ENCODE results near the gene REC114. TPM values are rescaled to one million over a fixed set of nuclear protein-coding genes. Genes with fewer than 3 reads are reported as not detected.
"Not testable (repeated sequence)": the region's sequence is repeated elsewhere in the genome, so short reads cannot be mapped to it uniquely, and the experiment has no call there.

The REC114 gene
- polyA plus RNA-seq, 1 donor from 2014 or later, result not detected

DNA sequence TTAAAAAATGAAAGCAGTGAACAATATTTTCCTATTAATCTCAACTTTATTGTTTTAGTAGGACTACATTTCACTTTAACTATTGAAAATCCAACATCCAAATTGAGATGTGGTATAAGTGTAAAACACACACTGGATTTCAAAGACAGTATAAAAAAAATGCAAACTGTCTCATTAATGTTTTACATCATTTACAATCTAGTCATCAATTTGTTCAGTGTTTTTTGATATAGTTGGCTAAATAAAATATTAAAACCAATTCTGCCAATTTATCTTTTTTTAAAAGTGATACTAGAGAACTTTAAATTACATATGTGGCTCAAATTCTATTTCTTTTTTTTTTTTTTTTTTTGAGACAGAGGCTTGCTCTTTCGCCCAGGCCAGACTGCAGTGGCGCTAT, 95.2 kb downstream of the REC114 start:
- Mint-ChIP-seq H3K36me3 (no peaks in the 10 kb centered on the region), H3K4me1 (no peaks in the 10 kb centered on the region), H3K27me3 (no peaks in the 10 kb centered on the region), H3K9me3 (no peaks in the 10 kb centered on the region), H3K4me3 (no peak overlapping the region), H3K27ac (no peak overlapping the region)

DNA sequence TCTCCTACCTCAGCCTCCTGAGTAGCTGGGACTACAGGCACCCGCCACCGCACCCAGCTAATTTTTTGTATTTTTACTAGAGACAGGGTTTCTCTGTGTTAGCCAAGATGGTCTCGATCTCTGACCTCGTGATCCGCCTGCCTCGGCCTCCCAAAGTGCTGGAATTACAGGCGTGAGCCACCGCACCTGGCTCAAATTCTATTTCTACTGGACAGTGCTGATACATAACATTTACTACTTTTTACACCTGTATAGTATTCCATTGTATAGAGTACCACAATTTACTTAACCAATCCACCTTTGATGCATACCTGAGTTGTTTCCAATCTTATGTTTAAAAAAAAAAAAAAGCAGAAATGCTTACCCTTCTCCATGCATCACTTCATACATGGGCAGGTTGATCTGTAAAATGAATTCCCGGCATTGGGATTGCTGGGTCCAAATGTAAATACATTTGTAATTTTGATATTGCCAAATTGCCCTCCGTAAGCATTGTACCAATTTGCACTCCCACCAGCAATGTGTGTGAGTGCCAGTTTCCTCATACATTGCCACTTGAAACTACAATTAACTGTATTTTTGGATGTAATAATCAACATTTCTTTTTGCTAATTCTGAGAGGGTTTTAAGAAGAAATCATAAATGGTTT, 95.7 kb downstream of the REC114 start:
- no peak overlapping the region for H3K27ac Mint-ChIP-seq
- no peaks in the 10 kb centered on the region for H3K4me1 Mint-ChIP-seq
- H3K9me3 Mint-ChIP-seq, result no peaks in the 10 kb centered on the region
- H3K36me3 Mint-ChIP-seq, result no peaks in the 10 kb centered on the region
- no peak overlapping the region for H3K4me3 Mint-ChIP-seq
- no peaks in the 10 kb centered on the region for H3K27me3 Mint-ChIP-seq

DNA sequence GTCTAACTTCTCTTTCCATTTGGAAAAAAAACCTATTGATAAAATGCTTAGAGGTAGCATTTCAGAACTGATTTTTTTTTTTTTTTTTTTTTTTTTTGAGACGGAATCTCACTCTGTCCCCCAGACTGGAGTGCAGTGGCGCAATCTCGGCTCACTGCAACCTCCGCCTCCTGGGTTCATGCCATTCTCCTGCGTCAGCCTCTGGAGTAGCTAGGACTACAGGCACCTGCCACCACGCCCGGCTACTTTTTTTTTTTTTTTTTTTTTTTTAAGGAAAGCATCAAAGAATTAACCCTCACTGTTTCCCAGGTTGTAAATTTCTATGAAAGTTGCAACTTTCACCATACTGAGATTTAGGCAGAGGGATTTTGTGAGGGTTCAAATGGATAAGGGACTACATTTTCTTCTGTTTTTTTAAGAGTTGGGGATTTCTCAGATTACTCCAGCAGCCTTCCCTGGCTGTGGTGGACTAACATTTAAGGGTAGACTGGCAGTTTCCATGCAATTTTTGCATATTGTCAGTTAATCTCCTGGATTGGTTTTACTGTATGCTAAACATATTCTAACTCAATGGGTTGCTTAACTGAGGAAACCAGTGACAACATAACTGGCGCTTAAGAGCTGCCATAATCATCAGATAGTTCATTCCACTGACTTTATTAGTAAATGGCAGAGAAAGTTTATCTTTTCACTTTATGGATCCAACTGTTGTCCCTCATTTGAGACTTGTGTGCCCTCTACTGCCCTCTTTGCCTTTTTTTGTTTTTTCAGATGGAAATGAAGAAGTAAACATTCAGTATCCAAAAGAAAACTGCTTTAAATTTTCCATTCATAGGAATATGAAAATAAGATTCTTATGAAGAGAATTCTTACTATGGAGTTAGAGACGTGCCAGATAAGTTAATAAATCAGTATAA, 96.5 kb downstream of the REC114 start:
- Mint-ChIP-seq H3K36me3 (no peaks in the 10 kb centered on the region), H3K27me3 (no peaks in the 10 kb centered on the region), H3K4me3 (no peak overlapping the region), H3K4me1 (no peaks in the 10 kb centered on the region), H3K27ac (no peak overlapping the region), H3K9me3 (no peaks in the 10 kb centered on the region)

DNA sequence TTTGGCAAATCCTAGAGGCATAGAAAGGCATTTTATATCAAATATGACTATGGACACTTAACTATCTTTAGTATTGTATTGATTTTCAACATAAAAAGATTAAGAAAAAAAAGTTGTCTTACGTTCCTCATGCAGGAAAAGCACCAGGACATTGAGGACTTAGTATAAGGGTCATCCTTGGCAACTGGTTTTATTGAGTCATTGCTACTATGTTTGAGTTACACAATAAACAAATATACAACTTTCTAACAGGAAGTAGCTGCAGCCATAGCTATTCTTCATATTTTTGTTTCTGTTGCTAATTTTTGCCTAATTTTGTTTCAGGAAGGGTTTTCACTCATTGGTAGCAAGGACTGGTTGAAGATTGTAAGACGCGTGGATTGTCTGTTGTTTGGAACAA, 97.2 kb downstream of the REC114 start:
- H3K4me3 Mint-ChIP-seq, result no peak overlapping the region
- no peaks in the 10 kb centered on the region for H3K4me1 Mint-ChIP-seq
- H3K27ac Mint-ChIP-seq, result no peak overlapping the region
- no peaks in the 10 kb centered on the region for H3K9me3 Mint-ChIP-seq
- H3K36me3 Mint-ChIP-seq, result no peaks in the 10 kb centered on the region
- H3K27me3 Mint-ChIP-seq, result no peaks in the 10 kb centered on the region

DNA sequence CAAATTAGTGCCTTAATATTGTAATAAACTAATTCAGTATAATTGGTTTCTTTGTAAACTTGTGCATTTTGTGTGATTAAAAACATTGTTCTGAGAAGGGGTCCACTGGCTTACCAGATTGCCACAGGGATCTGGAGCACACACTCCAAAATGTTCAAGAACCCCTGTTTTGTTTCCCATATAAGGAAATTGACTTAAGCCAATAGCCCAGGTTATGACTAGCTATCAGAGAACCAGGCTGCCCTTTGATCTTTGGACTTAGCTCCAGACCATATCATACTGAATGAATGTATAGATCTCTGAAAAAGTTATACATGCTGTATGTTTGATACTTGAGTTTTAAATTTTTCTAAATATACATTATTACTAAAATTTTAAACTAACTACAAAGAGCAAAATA, 98.5 kb downstream of the REC114 start:
- Mint-ChIP-seq H3K27ac (no peak overlapping the region), H3K4me1 (no peaks in the 10 kb centered on the region), H3K27me3 (no peaks in the 10 kb centered on the region), H3K9me3 (no peaks in the 10 kb centered on the region), H3K36me3 (peaks cover 4% of the 10 kb centered on the region), H3K4me3 (no peak overlapping the region)

DNA sequence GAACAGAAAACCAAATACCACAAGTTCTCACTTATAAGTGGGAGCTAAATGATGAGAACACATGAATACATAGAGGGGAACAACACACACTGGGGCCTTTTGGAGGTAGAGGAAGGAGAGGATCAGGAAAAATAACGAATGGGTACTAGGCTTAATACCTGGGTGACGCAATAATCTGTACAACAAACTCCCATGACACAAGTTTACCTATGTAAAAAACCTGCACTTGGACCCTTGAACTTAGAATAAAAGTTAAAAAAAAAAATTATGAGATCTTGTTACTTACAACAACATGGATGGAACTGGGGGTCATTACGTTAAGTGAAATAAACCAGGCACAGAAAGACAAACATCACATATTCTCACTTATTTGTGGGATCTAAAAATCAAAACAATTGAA, 106.0 kb downstream of the REC114 start:
- H3K36me3 Mint-ChIP-seq, H3K27me3 Mint-ChIP-seq, H3K9me3 Mint-ChIP-seq, H3K27ac Mint-ChIP-seq, H3K4me1 Mint-ChIP-seq, H3K4me3 Mint-ChIP-seq: not testable (repeated sequence)

DNA sequence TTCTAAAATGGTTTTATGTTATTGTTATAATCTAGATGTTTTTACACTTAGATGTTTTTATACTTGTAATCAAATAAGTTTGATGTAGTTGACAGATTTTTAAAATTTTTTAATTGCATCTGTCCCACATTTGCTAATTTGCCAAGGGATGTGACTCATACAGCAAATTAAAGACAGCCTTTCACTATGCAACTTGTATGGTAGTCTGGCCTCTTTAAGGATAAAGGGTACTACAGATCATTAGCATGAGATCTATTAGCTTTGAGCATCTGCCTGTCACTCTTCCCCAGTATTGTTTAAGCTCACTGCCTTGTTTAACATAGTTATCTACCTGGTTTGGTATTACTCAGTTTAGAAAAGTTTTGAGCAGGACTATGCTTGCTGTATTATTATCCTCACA, 107.2 kb downstream of the REC114 start:
- H3K27me3 Mint-ChIP-seq, result no peaks in the 10 kb centered on the region
- no peak overlapping the region for H3K4me3 Mint-ChIP-seq
- H3K9me3 Mint-ChIP-seq, result no peaks in the 10 kb centered on the region
- peaks cover 8% of the 10 kb centered on the region for H3K36me3 Mint-ChIP-seq
- no peaks in the 10 kb centered on the region for H3K4me1 Mint-ChIP-seq
- no peak overlapping the region for H3K27ac Mint-ChIP-seq

DNA sequence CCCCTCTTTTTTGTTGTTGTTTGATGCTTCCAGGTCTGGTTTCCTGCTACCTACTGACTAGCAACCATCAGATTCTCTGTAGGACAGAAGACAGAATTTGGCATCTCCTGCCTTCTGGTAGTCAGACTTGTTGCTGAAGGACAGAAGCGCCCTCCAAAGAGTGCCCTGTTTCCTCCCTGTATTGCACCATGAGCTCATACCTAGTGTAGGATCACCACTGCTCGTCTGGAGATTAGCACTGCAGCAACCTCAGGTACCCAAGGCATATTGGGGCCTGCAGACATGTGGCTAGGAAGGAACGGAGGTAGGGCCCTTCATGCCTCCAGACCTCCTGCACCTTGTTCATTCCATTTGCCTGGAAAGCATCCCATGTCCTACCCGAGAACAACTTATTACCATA, 112.1 kb downstream of the REC114 start:
- Mint-ChIP-seq H3K4me3 (no peak overlapping the region), H3K27me3 (no peaks in the 10 kb centered on the region), H3K4me1 (peaks cover 0 to 2% (median 0%) of the 10 kb centered on the region in 3 donors), H3K27ac (no peak overlapping the region), H3K36me3 (peaks cover 8% of the 10 kb centered on the region), H3K9me3 (no peaks in the 10 kb centered on the region)

DNA sequence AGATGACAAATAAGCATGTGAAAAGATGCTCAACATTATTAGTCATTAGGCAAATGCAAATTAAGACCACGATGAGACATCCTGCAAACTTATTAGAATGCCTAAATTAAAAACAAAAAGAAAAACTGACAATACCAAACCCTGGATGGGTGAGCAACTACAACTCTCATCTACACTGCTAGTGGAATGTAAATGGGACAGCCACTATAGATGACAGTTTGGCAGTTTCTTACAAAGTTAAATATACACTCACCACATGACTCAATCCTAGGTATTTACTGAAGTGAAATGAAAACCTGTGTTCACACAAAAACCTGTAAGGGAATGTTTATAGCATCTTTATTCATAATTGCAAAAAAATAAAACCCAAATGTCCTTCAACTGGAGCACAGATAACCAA, 115.6 kb downstream of the REC114 start:
- H3K27ac Mint-ChIP-seq, result peak overlapping the region in 1 of 3 donors; percentile 65
- H3K9me3 Mint-ChIP-seq, result no peaks in the 10 kb centered on the region
- no peak overlapping the region for H3K4me3 Mint-ChIP-seq
- no peaks in the 10 kb centered on the region for H3K27me3 Mint-ChIP-seq
- H3K36me3 Mint-ChIP-seq, result peaks cover 8% of the 10 kb centered on the region
- peaks cover 0 to 2% (median 0%) of the 10 kb centered on the region in 3 donors for H3K4me1 Mint-ChIP-seq

DNA sequence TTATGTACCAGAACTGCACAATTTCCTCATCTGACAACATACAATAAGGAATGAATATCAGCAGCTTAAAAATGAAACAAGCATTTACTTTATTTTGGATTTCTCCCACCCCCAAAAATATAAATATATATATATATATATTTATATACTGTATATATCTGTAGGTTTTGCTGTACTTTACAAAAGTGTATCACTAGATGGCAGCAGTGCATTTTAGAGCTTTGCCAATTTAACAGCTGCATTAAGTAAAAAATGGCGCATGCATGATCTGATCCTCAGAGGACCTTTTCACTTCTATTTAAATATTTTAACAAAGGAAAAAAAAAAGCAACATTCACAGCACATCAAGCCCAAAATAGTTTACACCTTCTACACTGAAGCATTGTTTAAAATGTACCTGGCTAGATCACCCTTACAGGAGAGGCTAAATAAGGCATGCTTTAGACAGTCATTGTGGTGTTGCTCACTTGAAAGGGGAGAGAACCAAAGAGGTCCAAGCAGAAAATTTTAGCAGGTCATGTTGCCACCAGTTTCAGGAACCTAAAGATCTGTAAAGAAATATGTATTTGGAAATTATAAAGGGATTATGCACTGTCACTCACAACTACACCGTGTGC, 117.6 kb downstream of the REC114 start:
- no peak overlapping the region for H3K4me3 Mint-ChIP-seq
- no peaks in the 10 kb centered on the region for H3K27me3 Mint-ChIP-seq
- no peak overlapping the region for H3K27ac Mint-ChIP-seq
- peaks cover 0 to 3% (median 0%) of the 10 kb centered on the region in 3 donors for H3K4me1 Mint-ChIP-seq
- peaks cover 8% of the 10 kb centered on the region for H3K36me3 Mint-ChIP-seq
- H3K9me3 Mint-ChIP-seq, result no peaks in the 10 kb centered on the region

DNA sequence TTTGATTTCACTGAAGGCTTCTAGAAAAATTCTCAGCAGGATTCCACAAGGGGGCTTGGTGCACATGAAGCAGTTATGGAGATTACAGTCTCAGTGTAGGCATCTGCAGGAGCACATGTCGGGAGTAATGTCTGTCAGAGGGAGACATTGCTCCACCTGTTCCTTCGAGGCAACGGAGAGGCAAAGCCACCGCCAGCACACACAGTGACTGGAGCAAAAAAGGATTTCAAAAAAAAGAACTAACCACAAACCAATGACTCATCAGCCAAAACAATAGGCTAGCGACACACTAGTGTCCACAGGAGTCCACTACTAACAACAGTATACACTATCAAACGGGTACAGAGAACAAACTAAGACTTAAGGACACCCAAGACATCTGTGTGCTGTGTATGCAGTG, 121.3 kb downstream of the REC114 start:
- Mint-ChIP-seq H3K27ac (peak overlapping the region in 1 of 3 donors; percentile 54), H3K9me3 (no peaks in the 10 kb centered on the region), H3K4me1 (peaks cover 0 to 1% (median 0%) of the 10 kb centered on the region in 3 donors), H3K4me3 (no peak overlapping the region), H3K36me3 (no peaks in the 10 kb centered on the region), H3K27me3 (no peaks in the 10 kb centered on the region)

DNA sequence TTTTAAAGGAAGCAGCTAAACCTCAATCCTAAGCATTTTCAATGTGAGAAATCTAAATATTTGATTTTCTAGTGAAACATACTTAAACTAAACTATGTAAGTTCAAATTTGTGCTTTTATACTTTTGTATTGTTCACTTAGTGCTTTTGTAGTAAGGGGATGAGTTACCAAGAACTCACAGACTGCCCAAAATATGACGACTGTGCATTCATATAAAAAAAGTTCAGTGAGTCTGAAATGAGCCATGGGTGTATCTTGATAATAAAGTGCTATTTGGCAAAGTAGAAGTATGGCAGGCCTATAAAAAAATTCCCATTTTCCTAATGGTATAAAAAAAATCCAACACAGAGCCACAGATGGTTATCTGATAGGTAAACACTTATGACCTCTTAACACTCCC, 124.1 kb downstream of the REC114 start:
- Mint-ChIP-seq H3K4me3 (no peak overlapping the region), H3K27me3 (no peaks in the 10 kb centered on the region), H3K36me3 (no peaks in the 10 kb centered on the region), H3K27ac (no peak overlapping the region), H3K9me3 (no peaks in the 10 kb centered on the region), H3K4me1 (peaks cover 0 to 1% (median 0%) of the 10 kb centered on the region in 3 donors)

DNA sequence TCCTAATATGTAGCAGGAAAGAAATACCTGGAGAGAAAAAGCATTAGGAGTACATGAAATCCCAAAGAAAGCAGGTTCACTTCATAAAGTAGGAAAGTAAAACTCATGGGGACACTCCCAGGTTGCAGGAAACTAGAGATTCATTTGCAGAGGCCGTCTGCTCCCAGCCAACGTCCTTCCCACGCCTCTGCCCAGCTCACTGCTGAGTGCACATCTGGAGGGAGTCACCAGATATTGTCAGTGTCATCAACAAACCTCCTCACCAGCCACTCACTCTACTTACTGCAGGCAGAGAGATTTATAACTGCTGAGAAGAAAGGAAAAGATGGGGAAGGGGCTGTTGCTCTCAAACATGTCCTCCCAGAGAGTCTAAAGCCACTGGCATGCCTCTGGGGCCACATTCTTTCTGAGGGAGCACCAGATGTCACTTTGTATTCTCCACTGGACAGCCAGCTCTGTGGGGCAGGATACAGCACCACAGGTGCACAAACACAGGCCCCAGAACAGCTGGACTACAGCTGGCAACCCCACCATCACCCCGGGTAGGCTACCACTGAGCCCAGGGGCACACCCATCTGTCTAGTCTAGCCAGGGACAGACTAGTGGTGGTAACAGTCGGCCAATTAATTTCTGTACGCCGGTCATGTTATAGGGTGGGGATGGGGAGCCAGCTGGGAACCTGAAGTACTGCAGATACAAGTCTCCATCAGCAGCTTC, 125.8 kb downstream of the REC114 start:
- Mint-ChIP-seq H3K9me3 (no peaks in the 10 kb centered on the region), H3K27me3 (no peaks in the 10 kb centered on the region), H3K36me3 (peaks cover 3% of the 10 kb centered on the region), H3K4me1 (peaks cover 0 to 1% (median 0%) of the 10 kb centered on the region in 3 donors), H3K4me3 (no peak overlapping the region), H3K27ac (no peak overlapping the region)

DNA sequence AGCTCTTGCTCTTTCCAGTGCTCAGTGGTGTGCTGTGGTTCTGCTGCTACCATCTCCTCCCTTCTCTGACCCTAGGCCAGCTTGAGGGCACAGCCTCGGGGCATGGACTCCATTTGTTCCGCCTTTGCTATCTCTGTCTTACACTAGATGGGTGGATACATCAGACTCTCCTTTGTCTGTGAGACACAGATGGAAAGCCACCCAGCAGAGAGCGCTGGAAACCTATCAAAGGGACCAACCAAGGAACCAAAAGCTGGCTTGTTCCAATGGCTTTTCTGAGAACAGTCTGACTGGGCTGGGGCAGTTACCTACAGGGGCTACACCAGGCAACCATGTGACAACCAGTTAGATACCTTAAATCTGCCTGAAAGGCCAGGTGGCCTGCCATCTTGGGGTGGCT, 126.4 kb downstream of the REC114 start:
- H3K27me3 Mint-ChIP-seq, result no peaks in the 10 kb centered on the region
- no peak overlapping the region for H3K4me3 Mint-ChIP-seq
- peaks cover 3% of the 10 kb centered on the region for H3K36me3 Mint-ChIP-seq
- H3K4me1 Mint-ChIP-seq, result no peaks in the 10 kb centered on the region
- H3K27ac Mint-ChIP-seq, result no peak overlapping the region
- no peaks in the 10 kb centered on the region for H3K9me3 Mint-ChIP-seq
